Muscle of arm (tissue), 12 donors: ENCODE results near the gene KLHL42. TPM values are rescaled to one million over a fixed set of nuclear protein-coding genes. Genes with fewer than 3 reads are reported as not detected.
"Not testable (repeated sequence)": the region's sequence is repeated elsewhere in the genome, so short reads cannot be mapped to it uniquely, and the experiment has no call there.

Source experiments
- DNase-seq: peaks from one replicate; pipeline ENCODE4 v3.0.0-alpha.2; 2013
- polyA plus RNA-seq, 12 donors: library from polyadenylated mRNA; unstranded; fragments of 120-200 nt; gene quantifications; one replicate each; pipeline ENCODE4 v1.2.1, GENCODE V29; 2013; ENCODE audit not compliant: insufficient read length in 12 of 12

Gene KLHL42
- polyA plus RNA-seq, 12 donors, result 12.4 to 23.3 (median 15.6) TPM; not detected in 1

- no peak for DNase-seq
Measured at GRCh38 chr12:27812502-27812901, 32.5 kb downstream of the KLHL42 start.

- no peak for DNase-seq
Measured at GRCh38 chr12:27814411-27814810, 34.4 kb downstream of the KLHL42 start.

- DNase-seq, result no peak
Measured at GRCh38 chr12:27814851-27815591, 35.0 kb downstream of the KLHL42 start.

- DNase-seq, result no peak
Measured at GRCh38 chr12:27817766-27818165, 37.7 kb downstream of the KLHL42 start.

GRCh38 chr12:27818401-27818918 is 38.4 kb downstream of the KLHL42 start:
- peak; percentile 16 for DNase-seq

- DNase-seq, result no peak
Measured at GRCh38 chr12:27820564-27820963, 40.5 kb downstream of the KLHL42 start.

GRCh38 chr12:27821259-27821973 is 41.4 kb downstream of the KLHL42 start:
- DNase-seq, result peak; percentile 74

- DNase-seq, result no peak
Measured at GRCh38 chr12:27822076-27822712, 42.2 kb downstream of the KLHL42 start.

GRCh38 chr12:27823038-27823437 is 43.0 kb downstream of the KLHL42 start:
- no peak for DNase-seq

- no peak for DNase-seq
Measured at GRCh38 chr12:27824126-27824842, 44.3 kb downstream of the KLHL42 start.

- no peak for DNase-seq
Measured at GRCh38 chr12:27826076-27826475, 46.0 kb downstream of the KLHL42 start.

- DNase-seq, result no peak
Measured at GRCh38 chr12:27828196-27828595, 48.2 kb downstream of the KLHL42 start.

- no peak for DNase-seq
Measured at GRCh38 chr12:27838543-27839185, 58.6 kb downstream of the KLHL42 start.

- DNase-seq, result no peak
Measured at GRCh38 chr12:27840229-27840999, 60.4 kb downstream of the KLHL42 start.

- DNase-seq, result no peak
Measured at GRCh38 chr12:27841392-27841882, 61.4 kb downstream of the KLHL42 start.

- DNase-seq, result peak; percentile 33
Measured at GRCh38 chr12:27843714-27844245, 63.7 kb downstream of the KLHL42 start.

GRCh38 chr12:27844366-27845090 is 64.5 kb downstream of the KLHL42 start:
- DNase-seq, result no peak

- DNase-seq, result no peak
Measured at GRCh38 chr12:27845187-27845586, 65.2 kb downstream of the KLHL42 start.

GRCh38 chr12:27845706-27846105 is 65.7 kb downstream of the KLHL42 start:
- DNase-seq, result not testable (repeated sequence)
